ENCODE results near the gene KREMEN1. TPM values are rescaled to one million over a fixed set of nuclear protein-coding genes. Genes with fewer than 3 reads are reported as not detected.

KREMEN1 gene
- total RNA-seq, 1 donor from 2014 or later: 23.3 TPM

DNA sequence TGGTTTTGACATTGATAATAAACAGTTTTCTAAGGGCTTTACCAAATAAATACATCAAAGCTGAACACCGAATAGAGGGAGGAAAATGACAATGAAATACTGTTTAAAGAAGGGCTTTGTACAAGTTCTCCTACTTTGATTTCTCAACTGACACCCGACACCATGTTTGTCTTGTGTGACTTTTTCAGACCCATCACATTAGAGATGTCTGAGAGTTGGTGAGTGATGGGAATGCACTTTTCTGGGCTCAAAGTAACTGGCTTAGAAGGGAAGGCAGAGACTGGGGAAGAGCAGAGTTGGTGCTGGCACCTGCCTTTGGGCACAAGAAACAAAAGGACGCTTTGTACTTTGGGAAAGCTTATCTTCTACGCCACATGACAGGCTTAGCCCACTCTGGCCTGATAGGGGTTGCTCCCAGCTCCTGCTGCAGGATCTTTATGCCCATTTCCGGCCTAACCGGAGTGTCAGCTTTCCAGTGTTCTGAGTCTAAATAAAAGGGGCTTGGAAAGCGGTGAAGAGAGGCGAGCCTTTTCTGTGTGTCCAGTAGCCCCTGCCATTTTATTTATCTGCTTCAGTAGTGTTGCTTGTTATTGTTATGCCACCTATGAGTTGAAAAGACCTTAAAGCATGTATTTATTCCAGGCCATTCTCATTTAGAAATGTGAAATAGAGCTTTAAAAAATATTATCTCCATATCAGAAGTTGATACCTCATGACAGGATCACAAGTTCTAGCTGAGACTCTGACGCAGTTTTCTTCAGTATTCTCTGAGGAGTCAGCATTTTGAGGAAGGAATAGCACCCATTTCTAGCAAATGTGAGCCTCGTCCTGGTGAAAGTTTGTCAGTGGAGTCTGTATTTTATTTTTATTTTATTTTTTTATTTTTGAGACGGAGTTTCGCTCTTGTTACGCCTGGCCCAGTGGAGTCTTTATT, 24.2 kb downstream of the KREMEN1 start:
- peaks cover 10% of the 10 kb centered on the region for H3K4me1 ChIP-seq
- DNase-seq: no peak
- no peaks in the 10 kb centered on the region for H3K27me3 ChIP-seq
- ATAC-seq: no peak
- TF ChIP-seq, protein P1, sequence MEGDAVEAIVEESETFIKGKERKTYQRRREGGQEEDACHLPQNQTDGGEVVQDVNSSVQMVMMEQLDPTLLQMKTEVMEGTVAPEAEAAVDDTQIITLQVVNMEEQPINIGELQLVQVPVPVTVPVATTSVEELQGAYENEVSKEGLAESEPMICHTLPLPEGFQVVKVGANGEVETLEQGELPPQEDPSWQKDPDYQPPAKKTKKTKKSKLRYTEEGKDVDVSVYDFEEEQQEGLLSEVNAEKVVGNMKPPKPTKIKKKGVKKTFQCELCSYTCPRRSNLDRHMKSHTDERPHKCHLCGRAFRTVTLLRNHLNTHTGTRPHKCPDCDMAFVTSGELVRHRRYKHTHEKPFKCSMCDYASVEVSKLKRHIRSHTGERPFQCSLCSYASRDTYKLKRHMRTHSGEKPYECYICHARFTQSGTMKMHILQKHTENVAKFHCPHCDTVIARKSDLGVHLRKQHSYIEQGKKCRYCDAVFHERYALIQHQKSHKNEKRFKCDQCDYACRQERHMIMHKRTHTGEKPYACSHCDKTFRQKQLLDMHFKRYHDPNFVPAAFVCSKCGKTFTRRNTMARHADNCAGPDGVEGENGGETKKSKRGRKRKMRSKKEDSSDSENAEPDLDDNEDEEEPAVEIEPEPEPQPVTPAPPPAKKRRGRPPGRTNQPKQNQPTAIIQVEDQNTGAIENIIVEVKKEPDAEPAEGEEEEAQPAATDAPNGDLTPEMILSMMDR (IDR thresholded peaks at IDR 0.05): no peak
- H3K4me3 ChIP-seq: no peak overlapping the region
- peaks cover 22% of the 10 kb centered on the region for H3K36me3 ChIP-seq
- intact Hi-C loops (cut with DNase I): no loop called here
- no peak overlapping the region for H3K27ac ChIP-seq
- no peaks in the 10 kb centered on the region for H3K9me3 ChIP-seq

DNA sequence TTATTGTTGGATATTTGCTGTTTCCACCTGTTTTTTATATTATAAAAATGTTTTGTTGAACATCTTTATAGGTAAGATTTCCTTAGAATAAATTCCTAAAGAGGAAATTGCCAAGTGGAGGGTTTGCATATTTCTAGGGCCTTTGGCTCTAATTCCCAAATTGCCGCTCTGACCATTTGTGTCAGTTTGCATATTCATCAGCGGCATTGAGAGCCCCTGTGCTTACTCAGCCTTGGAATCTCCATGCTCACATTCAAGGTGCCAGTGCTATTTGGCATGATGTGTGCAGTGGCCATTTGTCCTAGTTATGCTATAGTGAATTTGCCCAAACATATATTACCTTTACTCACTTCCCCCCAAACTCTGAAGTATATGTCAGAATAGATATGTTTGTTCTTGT, 25.5 kb downstream of the KREMEN1 start:
- H3K9me3 ChIP-seq: no peaks in the 10 kb centered on the region
- intact Hi-C loops (cut with DNase I): no loop called here
- peaks cover under 1% of the 10 kb centered on the region for H3K4me1 ChIP-seq
- TF ChIP-seq, protein P1 (IDR thresholded peaks at IDR 0.05): no peak
- peaks cover 24% of the 10 kb centered on the region for H3K36me3 ChIP-seq
- H3K4me3 ChIP-seq: no peak overlapping the region
- DNase-seq (no peak), ATAC-seq (no peak)
- no peak overlapping the region for H3K27ac ChIP-seq
- H3K27me3 ChIP-seq: no peaks in the 10 kb centered on the region

DNA sequence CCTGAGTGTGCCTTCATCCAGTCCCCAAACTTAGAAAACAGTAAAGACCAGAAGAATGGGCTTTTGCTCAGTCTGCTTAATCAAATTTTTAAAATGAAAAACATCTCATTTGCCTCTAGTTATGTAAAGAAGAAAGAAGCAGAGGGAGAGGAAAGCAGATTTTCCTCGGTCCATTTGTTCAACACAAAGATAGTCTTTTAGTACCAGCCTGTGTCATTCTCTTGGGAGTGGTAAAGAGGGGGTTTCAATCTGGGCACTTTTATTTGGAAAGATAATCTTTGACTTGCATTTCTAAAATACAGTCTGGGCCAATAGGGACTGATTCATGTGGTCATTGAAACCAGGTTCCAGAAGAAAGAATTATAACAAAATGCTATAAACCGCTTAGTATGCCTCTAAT, 29.5 kb downstream of the KREMEN1 start:
- no peaks in the 10 kb centered on the region for H3K9me3 ChIP-seq
- peaks cover 18% of the 10 kb centered on the region for H3K36me3 ChIP-seq
- ATAC-seq (no peak), DNase-seq (no peak)
- TF ChIP-seq, protein P1 (IDR thresholded peaks at IDR 0.05): no peak
- H3K4me1 ChIP-seq: no peaks in the 10 kb centered on the region
- intact Hi-C loops (cut with DNase I): no loop called here
- no peak overlapping the region for H3K27ac ChIP-seq
- H3K27me3 ChIP-seq: no peaks in the 10 kb centered on the region
- H3K4me3 ChIP-seq: no peak overlapping the region

DNA sequence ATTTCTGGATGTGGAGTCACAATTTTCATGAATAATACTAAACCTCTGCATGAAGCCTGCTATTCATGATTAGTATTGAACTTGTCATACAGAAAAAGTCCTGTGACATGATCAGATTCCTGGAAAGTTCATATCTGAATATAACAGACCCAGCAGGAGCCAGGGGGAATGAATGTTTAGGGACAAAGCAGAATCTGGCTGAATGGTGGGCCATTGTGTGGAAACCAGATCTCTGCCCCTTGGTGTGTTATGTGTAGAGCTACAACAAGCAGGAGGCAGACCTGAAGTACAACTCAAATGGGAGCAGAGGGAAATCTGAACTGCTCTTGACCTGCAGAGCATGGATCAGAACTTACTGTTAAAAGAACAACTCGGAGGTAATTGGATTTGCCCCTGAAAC, 30.3 kb downstream of the KREMEN1 start:
- Histone ChIP-seq H3K4me3 (no peak overlapping the region), H3K36me3 (peaks cover 18% of the 10 kb centered on the region), H3K4me1 (no peaks in the 10 kb centered on the region), H3K27me3 (no peaks in the 10 kb centered on the region), H3K27ac (no peak overlapping the region), H3K9me3 (no peaks in the 10 kb centered on the region)
- TF ChIP-seq, protein P1 (IDR thresholded peaks at IDR 0.05): no peak
- ATAC-seq: no peak
- no peak for DNase-seq
- intact Hi-C loops (cut with DNase I): no loop called here

DNA sequence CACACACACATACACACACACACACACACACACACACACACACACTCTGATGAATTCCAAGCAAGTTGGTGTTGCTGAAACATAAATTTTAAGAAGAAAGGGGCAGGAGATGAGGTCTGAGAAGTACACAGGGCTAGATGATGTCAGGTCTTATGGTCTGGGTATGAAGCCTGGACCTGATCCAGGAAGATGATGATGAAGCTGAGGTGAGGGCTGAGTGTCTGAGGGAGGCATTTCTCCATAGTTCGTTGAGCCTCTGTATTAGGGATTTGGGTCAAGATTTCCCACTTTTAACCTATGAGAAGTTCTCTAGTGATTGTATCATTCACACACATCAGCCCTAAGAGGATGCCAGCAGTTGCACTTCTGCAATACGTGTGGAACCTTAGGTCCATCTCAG, 32.6 kb downstream of the KREMEN1 start:
- no peak for DNase-seq
- peaks cover 9% of the 10 kb centered on the region for H3K36me3 ChIP-seq
- no peak overlapping the region for H3K27ac ChIP-seq
- H3K27me3 ChIP-seq: no peaks in the 10 kb centered on the region
- H3K4me1 ChIP-seq: no peaks in the 10 kb centered on the region
- TF ChIP-seq, protein P1 (IDR thresholded peaks at IDR 0.05): no peak
- ATAC-seq: no peak
- no peaks in the 10 kb centered on the region for H3K9me3 ChIP-seq
- no peak overlapping the region for H3K4me3 ChIP-seq
- intact Hi-C loops (cut with DNase I): no loop called here

Data from upper lobe of right lung (tissue), 1 donor.